Gastroesophageal sphincter (tissue), 3 donors: ENCODE data around the gene GALNT18.

Source experiments
- POLR2A ChIP-seq, 2 donors: fragments of 450-650 bp; IDR thresholded peaks; one replicate each; pipeline ENCODE4 v1.6.1; 2017; ENCODE audit warnings: antibody characterized with exemption in 2 of 2, mild to moderate bottlenecking in 2 of 2, moderate library complexity in 1 of 2
- TF ChIP-seq, protein P1 (sequence below), 4 experiments: fragments of 200-600 bp in 2 of 4; fragments of 450-650 bp in 2 of 4; sonication (generic) in 1 of 4; IDR thresholded peaks; one replicate each; pipeline ENCODE4 v1.5.1; 2017 to 2019; ENCODE audit warnings: antibody characterized with exemption in 4 of 4, mild to moderate bottlenecking in 2 of 4, moderate library complexity in 2 of 4

DNA sequence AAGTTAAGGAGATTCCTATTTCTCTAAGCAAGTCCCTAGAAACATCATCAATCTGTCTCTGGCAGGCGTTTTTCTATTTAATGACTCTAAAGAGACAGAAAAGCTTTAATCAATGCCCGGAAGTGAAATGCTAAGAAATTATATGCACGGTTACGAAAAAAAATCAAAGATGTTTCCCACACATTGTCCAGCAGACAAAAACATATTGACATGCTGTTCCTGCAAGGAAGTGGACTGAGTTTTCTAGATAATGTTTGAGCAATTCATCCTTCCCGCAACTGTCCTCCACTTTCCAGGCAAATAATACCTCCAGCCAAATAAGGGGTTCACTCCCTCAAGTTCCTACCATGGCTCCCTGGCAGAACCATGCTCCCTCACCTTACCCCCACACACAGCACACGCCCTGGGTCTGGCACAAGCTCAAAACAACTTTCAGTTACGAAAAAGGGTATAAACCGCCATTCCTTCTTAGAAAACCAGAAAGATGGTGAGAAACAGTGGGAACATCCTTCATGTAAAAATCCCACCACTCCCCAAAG, 29.6 kb downstream of the GALNT18 start:
- TF ChIP-seq, protein P1, sequence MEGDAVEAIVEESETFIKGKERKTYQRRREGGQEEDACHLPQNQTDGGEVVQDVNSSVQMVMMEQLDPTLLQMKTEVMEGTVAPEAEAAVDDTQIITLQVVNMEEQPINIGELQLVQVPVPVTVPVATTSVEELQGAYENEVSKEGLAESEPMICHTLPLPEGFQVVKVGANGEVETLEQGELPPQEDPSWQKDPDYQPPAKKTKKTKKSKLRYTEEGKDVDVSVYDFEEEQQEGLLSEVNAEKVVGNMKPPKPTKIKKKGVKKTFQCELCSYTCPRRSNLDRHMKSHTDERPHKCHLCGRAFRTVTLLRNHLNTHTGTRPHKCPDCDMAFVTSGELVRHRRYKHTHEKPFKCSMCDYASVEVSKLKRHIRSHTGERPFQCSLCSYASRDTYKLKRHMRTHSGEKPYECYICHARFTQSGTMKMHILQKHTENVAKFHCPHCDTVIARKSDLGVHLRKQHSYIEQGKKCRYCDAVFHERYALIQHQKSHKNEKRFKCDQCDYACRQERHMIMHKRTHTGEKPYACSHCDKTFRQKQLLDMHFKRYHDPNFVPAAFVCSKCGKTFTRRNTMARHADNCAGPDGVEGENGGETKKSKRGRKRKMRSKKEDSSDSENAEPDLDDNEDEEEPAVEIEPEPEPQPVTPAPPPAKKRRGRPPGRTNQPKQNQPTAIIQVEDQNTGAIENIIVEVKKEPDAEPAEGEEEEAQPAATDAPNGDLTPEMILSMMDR (IDR thresholded peaks at IDR 0.05): no peak
- TF ChIP-seq POLR2A (IDR thresholded peaks at IDR 0.05): no peak
